Measurements from ENCODE around the gene ADAM10. TPM values are rescaled to one million over a fixed set of nuclear protein-coding genes. Genes with fewer than 3 reads are reported as not detected.

ADAM10 gene
- total RNA-seq, 1 donor from 2014 or later: 147 TPM

- peaks cover 36% of the 10 kb centered on the region for H3K4me1 Mint-ChIP-seq (ENCODE audit: low read depth)
- H3K27ac Mint-ChIP-seq (ENCODE audit: unreplicated experiment): peak overlapping the region; percentile 77
- H3K36me3 Mint-ChIP-seq (ENCODE audit: low read depth): peaks cover 5% of the 10 kb centered on the region
Observed at GRCh38 chr15:58632789-58633188, 116.7 kb downstream of the ADAM10 start.

GRCh38 chr15:58631319-58631718 is 118.2 kb downstream of the ADAM10 start:
- H3K4me3 Mint-ChIP-seq (ENCODE audit: unreplicated experiment): no peak overlapping the region
- DNase-seq (ENCODE audit: low spot score): no peak
- no peaks in the 10 kb centered on the region for H3K9me3 Mint-ChIP-seq (ENCODE audit: low read depth)
- no peak overlapping the region for H3K27ac Mint-ChIP-seq (ENCODE audit: unreplicated experiment)
- H3K27me3 Mint-ChIP-seq (ENCODE audit: low read depth): no peaks in the 10 kb centered on the region
- peaks cover 11% of the 10 kb centered on the region for H3K36me3 Mint-ChIP-seq (ENCODE audit: low read depth)
- TF ChIP-seq CTCF (IDR thresholded peaks at IDR 0.05): no peak
- peaks cover 43% of the 10 kb centered on the region for H3K4me1 Mint-ChIP-seq (ENCODE audit: low read depth)

More at GRCh38 chr15:58632789-58633188, 116.7 kb downstream of the ADAM10 start:
- no peak for TF ChIP-seq CTCF (IDR thresholded peaks at IDR 0.05)
- Mint-ChIP-seq H3K27me3 (ENCODE audit: low read depth) (no peaks in the 10 kb centered on the region), H3K4me3 (ENCODE audit: unreplicated experiment) (no peak overlapping the region), H3K9me3 (ENCODE audit: low read depth) (no peaks in the 10 kb centered on the region)
- DNase-seq (ENCODE audit: low spot score): no peak

- Mint-ChIP-seq H3K4me1 (ENCODE audit: low read depth) (peaks cover 43% of the 10 kb centered on the region), H3K27ac (ENCODE audit: unreplicated experiment) (no peak overlapping the region), H3K9me3 (ENCODE audit: low read depth) (no peaks in the 10 kb centered on the region), H3K36me3 (ENCODE audit: low read depth) (peaks cover 15% of the 10 kb centered on the region), H3K4me3 (ENCODE audit: unreplicated experiment) (no peak overlapping the region), H3K27me3 (ENCODE audit: low read depth) (no peaks in the 10 kb centered on the region)
- no peak for TF ChIP-seq CTCF (IDR thresholded peaks at IDR 0.05)
- DNase-seq (ENCODE audit: low spot score): no peak
Observed at GRCh38 chr15:58629625-58630024, 119.9 kb downstream of the ADAM10 start.

GRCh38 chr15:58628206-58628947 is 121.1 kb downstream of the ADAM10 start:
- peaks cover 18% of the 10 kb centered on the region for H3K36me3 Mint-ChIP-seq (ENCODE audit: low read depth)
- peak overlapping the region; percentile 61 for H3K4me3 Mint-ChIP-seq (ENCODE audit: unreplicated experiment)
- TF ChIP-seq CTCF (IDR thresholded peaks at IDR 0.05): no peak
- no peaks in the 10 kb centered on the region for H3K27me3 Mint-ChIP-seq (ENCODE audit: low read depth)
- peaks cover 2% of the 10 kb centered on the region for H3K9me3 Mint-ChIP-seq (ENCODE audit: low read depth)
- DNase-seq (ENCODE audit: low spot score): no peak
- peak overlapping the region; percentile 88 for H3K27ac Mint-ChIP-seq (ENCODE audit: unreplicated experiment)
- H3K4me1 Mint-ChIP-seq (ENCODE audit: low read depth): peaks cover 40% of the 10 kb centered on the region

- no peak for DNase-seq (ENCODE audit: low spot score)
- Mint-ChIP-seq H3K4me1 (ENCODE audit: low read depth) (peaks cover 36% of the 10 kb centered on the region), H3K27ac (ENCODE audit: unreplicated experiment) (peak overlapping the region; percentile 88), H3K9me3 (ENCODE audit: low read depth) (peaks cover 2% of the 10 kb centered on the region), H3K4me3 (ENCODE audit: unreplicated experiment) (no peak overlapping the region), H3K36me3 (ENCODE audit: low read depth) (peaks cover 19% of the 10 kb centered on the region), H3K27me3 (ENCODE audit: low read depth) (no peaks in the 10 kb centered on the region)
- no peak for TF ChIP-seq CTCF (IDR thresholded peaks at IDR 0.05)
Observed at GRCh38 chr15:58627701-58628100, 121.8 kb downstream of the ADAM10 start.
